ENCODE measurements around the gene SEC16A. TPM values are rescaled to one million over a fixed set of nuclear protein-coding genes. Genes with fewer than 3 reads are reported as not detected.

The SEC16A gene
- total RNA-seq, 2 donors from 2014 or later = 94.7 to 111 TPM

DNA sequence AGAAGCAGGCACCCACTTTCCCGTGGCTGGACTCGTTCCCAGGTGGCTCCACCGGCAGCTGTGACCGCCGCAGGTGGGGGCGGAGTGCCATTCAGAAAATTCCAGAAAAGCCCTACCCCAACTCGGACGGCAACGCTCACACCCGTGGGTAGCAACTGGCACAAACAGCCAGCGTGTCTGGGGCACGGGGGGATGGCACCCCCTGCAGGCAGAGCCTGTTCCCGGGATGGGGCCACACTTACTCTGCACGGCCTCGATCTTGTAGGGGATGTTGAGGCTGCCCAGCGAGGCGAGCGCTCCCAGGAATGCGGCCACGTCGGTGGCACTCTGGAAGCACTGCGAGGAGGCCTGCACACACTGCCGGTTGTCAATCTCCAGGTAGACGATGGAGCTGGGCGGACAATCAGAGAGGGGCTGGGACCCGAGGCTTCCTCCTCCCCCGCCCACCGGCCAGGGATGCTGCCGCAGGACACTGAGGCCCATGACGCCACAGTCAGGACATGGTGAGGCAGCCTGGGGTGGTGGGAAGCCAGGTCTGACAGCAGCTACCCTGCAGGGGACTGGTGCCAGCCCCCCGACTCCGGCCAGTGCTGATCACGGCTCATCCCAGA, 20.2 kb upstream of the SEC16A start:
- intact Hi-C loops (cut with DNase I) = no loop called here
- no peaks in the 10 kb centered on the region for H3K27me3 ChIP-seq (replicated peaks; ENCODE audit: insufficient read depth)
- peaks cover 10 to 58% of the 10 kb centered on the region in 2 donors for H3K36me3 ChIP-seq
- no peak for DNase-seq (ENCODE audit: low spot score)
- 81% methylated on average over 31 of the region's 33 CpGs for WGBS
- H3K9me3 ChIP-seq = no peaks in the 10 kb centered on the region
- no peaks in the 10 kb centered on the region for H3K4me1 ChIP-seq (replicated peaks)
- no peak overlapping the region for H3K4me3 ChIP-seq
- H3K27ac ChIP-seq = no peak overlapping the region
- TF ChIP-seq, protein P1, sequence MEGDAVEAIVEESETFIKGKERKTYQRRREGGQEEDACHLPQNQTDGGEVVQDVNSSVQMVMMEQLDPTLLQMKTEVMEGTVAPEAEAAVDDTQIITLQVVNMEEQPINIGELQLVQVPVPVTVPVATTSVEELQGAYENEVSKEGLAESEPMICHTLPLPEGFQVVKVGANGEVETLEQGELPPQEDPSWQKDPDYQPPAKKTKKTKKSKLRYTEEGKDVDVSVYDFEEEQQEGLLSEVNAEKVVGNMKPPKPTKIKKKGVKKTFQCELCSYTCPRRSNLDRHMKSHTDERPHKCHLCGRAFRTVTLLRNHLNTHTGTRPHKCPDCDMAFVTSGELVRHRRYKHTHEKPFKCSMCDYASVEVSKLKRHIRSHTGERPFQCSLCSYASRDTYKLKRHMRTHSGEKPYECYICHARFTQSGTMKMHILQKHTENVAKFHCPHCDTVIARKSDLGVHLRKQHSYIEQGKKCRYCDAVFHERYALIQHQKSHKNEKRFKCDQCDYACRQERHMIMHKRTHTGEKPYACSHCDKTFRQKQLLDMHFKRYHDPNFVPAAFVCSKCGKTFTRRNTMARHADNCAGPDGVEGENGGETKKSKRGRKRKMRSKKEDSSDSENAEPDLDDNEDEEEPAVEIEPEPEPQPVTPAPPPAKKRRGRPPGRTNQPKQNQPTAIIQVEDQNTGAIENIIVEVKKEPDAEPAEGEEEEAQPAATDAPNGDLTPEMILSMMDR (IDR thresholded peaks at IDR 0.05) = no peak
- TF ChIP-seq POLR2AphosphoS5 (IDR thresholded peaks at IDR 0.05) (no peak), POLR2A (IDR thresholded peaks at IDR 0.05) (no peak)

GRCh38 chr9:136502196-136502595, 19.4 kb upstream of the SEC16A start:
- DNase-seq (ENCODE audit: low spot score) = no peak
- intact Hi-C loops (cut with DNase I) = no loop called here
- H3K36me3 ChIP-seq = peaks cover 8 to 49% of the 10 kb centered on the region in 2 donors
- no peak for TF ChIP-seq POLR2AphosphoS5 (IDR thresholded peaks at IDR 0.05)
- TF ChIP-seq, protein P1 (IDR thresholded peaks at IDR 0.05) = no peak
- TF ChIP-seq POLR2A (IDR thresholded peaks at IDR 0.05) = no peak
- no peaks in the 10 kb centered on the region for H3K27me3 ChIP-seq (replicated peaks; ENCODE audit: insufficient read depth)
- no peaks in the 10 kb centered on the region for H3K9me3 ChIP-seq
- H3K4me3 ChIP-seq = no peak overlapping the region
- H3K4me1 ChIP-seq (replicated peaks) = no peaks in the 10 kb centered on the region
- no peak overlapping the region for H3K27ac ChIP-seq
- WGBS = 98% methylated on average over 27 of the region's 38 CpGs

GRCh38 chr9:136501686-136502085, 18.8 kb upstream of the SEC16A start:
- peaks cover 8 to 47% of the 10 kb centered on the region in 2 donors for H3K36me3 ChIP-seq
- H3K9me3 ChIP-seq = no peaks in the 10 kb centered on the region
- H3K4me1 ChIP-seq (replicated peaks) = no peaks in the 10 kb centered on the region
- 87% methylated on average over 22 of the region's 23 CpGs for WGBS
- TF ChIP-seq POLR2A (IDR thresholded peaks at IDR 0.05) (no peak), POLR2AphosphoS5 (IDR thresholded peaks at IDR 0.05) (no peak)
- TF ChIP-seq, protein P1 (IDR thresholded peaks at IDR 0.05) = no peak
- no peak for DNase-seq (ENCODE audit: low spot score)
- no peak overlapping the region for H3K4me3 ChIP-seq
- no peaks in the 10 kb centered on the region for H3K27me3 ChIP-seq (replicated peaks; ENCODE audit: insufficient read depth)
- no peak overlapping the region for H3K27ac ChIP-seq
- intact Hi-C loops (cut with DNase I) = no loop called here

DNA sequence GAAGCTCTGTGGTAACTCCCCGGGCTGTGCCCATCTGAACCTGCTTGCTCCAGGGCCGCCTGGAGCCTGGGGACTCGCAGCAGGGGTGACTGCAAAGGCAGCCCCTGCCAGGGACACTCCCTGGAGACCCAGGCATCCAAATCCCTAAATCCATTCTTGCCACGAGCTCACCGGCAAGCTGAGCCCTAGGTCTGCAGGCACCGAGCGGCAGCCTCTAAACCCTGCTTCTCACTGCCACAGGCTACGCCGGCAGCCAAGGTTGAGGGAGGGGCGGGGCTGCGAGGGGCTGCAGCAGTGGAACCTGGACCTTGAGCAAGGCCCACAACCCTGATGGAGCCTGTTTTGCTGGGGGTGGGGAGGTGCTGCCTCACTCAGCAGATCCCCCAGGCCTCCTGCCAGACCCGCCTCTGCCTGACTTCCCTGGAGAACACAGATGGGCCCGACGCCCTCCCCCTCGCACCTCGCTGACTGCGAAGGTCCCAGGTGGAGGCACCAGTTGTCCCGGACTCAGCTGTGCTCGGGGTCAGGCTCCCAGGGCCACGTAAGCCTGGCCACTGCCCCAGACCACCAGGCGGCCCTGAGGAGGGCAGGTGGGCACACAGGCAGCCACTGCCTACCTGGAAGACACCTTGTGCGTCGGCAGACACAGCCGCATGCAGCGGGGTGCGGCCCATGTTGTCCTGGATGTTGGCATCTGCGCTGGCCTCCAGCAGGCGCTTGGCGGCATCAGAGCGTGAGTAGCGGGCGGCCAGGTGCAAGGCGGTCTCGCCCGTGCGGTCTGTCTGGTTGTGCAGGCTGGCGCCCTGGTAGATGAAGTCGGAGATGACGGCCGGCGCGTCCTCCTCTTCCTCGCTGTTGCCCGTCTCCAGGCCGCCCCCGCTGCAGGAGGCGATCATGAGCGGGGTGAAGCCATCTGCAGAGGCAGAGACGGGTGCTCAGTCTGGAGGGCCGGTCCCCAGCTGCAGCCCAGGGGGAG, 17.4 kb upstream of the SEC16A start:
- no peak for TF ChIP-seq POLR2A (IDR thresholded peaks at IDR 0.05)
- no peak for TF ChIP-seq POLR2AphosphoS5 (IDR thresholded peaks at IDR 0.05)
- TF ChIP-seq, protein P1 (IDR thresholded peaks at IDR 0.05) = no peak
- no peaks in the 10 kb centered on the region for H3K27me3 ChIP-seq (replicated peaks; ENCODE audit: insufficient read depth)
- H3K4me3 ChIP-seq = no peak overlapping the region
- 88% methylated on average over 34 of the region's 50 CpGs for WGBS
- H3K36me3 ChIP-seq = peaks cover 8 to 48% of the 10 kb centered on the region in 2 donors
- no peak overlapping the region for H3K27ac ChIP-seq
- intact Hi-C loops (cut with DNase I) = no loop called here
- DNase-seq (ENCODE audit: low spot score) = no peak
- H3K4me1 ChIP-seq (replicated peaks) = no peaks in the 10 kb centered on the region
- no peaks in the 10 kb centered on the region for H3K9me3 ChIP-seq
